ENCODE measurements around the gene LAMA2.

The LAMA2 gene

GRCh38 chr6:129279343-129280292 is 396.7 kb downstream of the LAMA2 start:
- no peak for DNase-seq

GRCh38 chr6:129280293-129280644 is 397.3 kb downstream of the LAMA2 start:
- DNase-seq, result no peak

DNA sequence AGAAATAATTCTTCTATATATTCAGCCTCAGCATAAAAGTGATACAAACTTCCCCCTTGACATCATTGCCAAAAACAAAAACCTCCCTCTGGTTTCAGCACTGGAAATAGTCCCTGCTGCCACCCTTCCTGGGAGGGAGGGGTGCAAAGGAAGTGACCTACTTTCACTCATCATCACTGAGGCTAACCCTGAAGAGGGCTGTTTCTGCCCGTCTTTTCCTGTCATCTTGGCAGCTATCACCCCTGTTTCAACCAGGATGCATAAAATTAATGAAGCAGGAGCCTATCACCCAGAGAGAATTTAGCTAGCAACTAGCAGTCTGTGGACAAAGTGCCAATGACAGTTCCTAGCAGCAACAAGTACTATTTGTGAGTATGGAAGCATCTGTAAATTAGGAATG is 397.8 kb downstream of the LAMA2 start:
- DNase-seq, result no peak

DNA sequence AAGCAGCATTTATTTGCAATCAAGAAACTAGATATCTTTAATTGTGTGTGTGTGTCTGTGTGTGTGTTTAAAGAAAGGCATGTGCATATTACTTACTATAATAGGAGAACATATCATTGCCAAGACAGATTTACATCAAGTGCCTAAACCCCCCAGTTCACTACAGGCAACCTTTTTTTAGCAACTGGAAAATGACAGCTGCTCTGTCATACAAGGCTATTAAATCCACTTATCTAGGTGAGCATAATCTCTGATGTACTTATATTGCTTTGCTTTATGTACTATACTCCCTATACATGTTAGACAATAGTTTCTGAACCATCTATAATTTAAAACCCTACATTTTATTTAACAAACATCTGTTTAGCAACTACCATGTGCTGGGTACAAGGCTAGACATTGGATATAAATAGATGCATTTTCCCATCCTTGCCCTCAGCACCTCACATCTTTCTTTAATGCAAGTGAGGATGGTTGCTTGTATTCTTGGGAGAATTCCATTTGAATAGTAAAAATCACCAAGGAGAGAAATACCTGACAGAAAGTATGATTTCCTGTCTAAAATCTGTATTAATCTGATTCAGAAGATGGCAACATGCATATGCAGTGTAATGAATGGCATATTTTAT is 398.3 kb downstream of the LAMA2 start:
- DNase-seq, result peak; percentile 18

DNA sequence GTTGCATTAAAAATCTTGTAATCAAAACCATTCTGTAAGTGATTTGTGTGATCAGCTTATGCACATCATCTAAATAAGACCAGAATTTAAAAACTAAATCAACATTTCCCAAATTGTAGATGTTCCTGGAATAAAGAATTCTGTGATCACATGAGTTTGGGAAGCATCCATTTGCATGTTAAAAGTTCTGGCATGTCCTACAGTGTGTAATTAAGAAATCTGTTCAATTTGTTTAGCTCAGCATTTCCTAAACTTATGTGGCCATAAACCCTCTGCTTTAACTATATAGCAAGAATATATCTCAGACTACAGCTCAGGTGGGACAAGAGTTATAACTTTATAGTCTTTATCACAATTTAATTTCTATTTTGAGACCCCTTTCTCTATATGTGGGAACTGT is 399.1 kb downstream of the LAMA2 start:
- no peak for DNase-seq

- no peak for DNase-seq
These were observed 401.3 kb downstream of the LAMA2 start for GRCh38 chr6:129284225-129284624.

DNA sequence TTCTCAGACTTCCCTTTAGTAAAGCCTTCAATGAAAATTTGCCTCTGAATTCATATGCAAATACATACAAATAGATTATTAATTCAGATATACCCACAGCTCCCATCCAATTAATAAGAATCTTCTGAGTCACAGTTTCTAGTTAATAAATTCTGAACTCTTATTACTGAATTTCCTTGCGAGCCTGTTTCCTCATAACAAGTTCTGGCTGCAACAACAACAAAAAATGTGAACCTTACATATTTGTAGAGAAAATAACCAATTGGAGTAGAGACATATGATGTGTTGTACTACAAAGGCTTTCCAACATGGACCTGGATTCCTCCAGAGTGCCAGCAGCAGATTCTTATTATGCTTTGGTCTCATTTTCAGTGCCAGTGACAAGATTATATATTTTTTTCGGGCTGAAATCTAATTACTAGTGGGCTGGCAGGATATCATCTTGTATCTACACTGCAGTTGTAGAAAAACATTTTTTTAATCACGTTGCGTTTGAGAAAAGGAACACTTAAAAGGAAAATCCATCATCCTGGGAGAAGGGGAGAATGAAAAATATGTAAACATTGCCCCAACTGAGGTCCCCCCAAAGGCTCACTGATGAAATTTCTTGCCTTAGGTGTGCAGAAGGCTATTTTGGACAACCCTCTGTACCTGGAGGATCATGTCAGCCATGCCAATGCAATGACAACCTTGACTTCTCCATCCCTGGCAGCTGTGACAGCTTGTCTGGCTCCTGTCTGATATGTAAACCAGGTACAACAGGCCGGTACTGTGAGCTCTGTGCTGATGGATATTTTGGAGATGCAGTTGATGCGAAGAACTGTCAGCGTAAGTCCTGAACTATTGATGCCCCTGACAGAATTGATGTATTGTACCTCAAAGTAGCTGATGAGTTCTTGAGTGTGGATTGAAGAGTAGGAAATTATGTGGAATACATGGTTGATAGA is 404.6 kb downstream of the LAMA2 start:
- no peak for DNase-seq

DNA sequence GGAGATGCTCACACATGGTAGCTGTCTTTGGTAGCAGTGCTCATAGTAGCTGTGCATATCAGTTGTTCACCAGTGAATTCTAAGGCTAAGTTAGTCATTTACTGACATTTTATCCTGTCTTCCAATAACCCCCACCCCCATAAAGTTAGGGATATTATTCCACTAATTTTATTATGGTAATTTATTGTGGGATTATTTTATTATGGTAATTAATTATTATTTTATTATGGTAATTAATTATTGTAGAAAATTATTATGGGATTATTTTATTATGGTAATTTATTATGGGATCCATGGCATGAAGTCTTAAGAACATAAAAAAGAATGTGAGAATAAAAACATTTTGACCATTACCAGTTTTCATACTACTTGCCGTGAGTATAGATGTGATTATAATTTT is 406.5 kb downstream of the LAMA2 start:
- DNase-seq, result no peak

DNA sequence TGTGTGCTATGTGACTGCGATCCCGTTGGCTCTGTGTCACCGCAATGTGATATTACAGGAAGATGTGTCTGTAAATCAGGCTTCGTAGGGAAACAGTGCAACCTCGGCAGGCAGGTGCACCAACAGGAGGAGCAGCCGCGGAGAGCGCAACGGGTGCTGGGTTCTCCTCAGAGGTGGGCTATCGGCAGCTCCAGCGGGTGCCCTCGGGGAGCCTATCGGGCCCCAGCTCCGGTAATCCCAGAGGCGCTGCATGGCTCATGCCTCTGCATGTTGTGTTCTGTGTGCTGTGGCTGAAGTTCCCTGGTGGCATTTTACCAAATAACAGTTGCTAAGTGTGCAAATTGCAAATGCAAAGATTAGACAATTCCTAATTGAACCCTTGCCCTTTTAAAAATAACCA is 409.9 kb downstream of the LAMA2 start:
- no peak for DNase-seq

DNA sequence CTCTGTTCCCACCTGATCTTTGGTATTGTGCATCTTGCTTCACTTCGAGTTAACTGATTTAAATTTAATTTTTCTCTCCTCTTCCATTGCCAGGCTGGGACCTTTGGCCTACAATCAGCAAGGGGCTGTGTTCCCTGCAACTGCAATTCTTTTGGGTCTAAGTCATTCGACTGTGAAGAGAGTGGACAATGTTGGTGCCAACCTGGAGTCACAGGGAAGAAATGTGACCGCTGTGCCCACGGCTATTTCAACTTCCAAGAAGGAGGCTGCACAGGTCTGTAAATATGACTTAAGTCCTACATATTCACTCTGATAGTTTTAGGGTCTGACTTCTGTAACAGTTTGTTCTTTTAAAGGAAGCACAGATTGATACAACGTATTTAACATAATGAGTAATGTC is 414.7 kb downstream of the LAMA2 start:
- DNase-seq, result no peak

DNA sequence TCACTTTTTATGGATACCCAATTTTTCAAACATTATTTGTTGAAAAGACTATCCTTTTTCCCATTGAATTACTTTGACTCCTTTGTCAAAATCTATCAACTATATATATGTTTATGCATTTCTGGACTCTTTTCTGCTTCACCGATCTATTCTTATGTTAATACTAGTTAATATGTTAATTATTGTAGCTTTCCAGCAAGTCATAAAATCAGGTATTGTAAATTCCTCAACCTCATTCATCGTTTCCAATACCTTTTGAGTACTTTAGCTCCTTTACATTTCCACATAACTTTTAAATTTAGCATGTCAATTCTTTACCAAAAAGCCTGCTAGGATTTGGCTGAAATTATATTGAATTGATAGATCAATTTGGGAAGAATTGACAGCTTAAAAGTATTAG is 419.7 kb downstream of the LAMA2 start:
- DNase-seq, result no peak

DNA sequence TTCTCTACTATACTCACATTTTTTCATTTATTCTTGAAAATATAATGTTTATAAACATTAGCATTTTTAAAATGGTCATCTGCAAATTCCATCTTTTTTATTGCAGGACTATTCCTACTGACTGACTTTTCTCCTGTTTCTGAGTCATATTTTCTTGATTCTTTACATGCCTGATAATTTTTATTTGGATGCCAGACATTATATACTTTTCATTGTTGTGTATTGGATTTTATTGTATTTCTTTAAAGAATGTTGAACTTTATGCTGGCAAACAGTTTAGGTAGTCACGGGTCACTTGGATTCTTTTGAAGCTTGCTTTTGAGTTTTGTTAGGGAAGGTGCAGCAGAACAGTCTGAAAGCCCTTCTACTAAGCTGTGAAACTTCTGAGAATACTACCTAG is 423.9 kb downstream of the LAMA2 start:
- no peak for DNase-seq

GRCh38 chr6:129307845-129308244 is 424.9 kb downstream of the LAMA2 start:
- DNase-seq, result no peak

- no peak for DNase-seq
These were observed 426.2 kb downstream of the LAMA2 start for GRCh38 chr6:129309154-129309553.

- DNase-seq, result no peak
These were observed 429.9 kb downstream of the LAMA2 start for GRCh38 chr6:129312880-129313279.

- DNase-seq, result no peak
These were observed 431.6 kb downstream of the LAMA2 start for GRCh38 chr6:129314575-129314974.

GRCh38 chr6:129317931-129318820 is 435.2 kb downstream of the LAMA2 start:
- DNase-seq, result no peak

DNA sequence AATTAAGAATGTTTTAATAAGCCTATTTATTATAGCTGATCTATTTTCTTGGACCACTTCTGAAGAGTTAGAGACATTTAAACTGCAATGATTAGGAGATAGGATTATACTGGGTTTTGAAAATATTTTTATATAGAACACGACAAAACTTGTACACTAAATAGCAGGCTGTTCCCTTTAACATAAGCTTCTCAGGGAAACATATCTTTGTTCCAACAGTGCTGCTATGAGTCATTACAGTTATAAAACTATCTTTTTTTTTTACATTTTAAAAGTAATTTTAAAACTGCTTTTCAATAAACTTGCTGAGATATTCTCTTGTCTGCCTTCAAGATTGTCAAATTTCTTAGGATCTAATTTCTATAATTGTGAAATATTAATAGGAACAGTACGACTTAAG is 438.0 kb downstream of the LAMA2 start:
- DNase-seq, result no peak

DNA sequence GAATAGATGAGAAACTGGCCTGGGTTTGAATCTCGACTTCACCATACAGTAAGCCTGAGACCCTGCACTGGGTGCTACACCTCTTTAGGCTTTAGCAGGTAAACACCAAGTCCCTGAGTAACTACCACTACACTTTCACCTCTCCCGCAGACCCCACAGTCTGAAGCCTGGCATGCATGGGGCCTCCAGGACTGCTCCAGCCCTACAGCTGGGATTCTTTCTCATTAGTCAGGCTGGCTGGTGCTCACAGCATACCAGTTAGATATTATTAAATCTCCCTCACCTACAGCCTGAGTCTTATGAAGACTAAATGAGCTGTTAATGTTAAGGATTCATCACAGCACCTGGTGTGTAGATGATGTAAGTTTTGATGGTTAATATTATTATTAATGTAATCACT is 438.4 kb downstream of the LAMA2 start:
- no peak for DNase-seq

DNA sequence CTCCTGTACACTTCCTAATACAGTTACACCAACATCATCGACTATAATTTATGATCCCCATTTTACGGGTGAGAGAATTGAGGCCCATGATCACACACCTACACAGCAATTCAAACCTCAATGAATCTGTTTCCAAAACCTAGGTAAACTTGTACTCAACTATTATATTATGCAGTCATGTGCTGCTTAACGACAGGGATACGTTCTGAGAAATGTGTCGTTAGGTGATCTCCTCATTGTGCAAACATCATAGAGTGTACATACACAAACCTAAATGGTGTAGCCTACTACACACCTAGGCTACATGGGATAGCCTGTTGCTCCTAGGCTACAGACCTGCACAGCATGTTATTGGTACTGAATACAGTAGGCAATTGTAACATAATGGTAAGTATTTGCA is 441.4 kb downstream of the LAMA2 start:
- DNase-seq, result no peak

GRCh38 chr6:129329678-129330077 is 446.7 kb downstream of the LAMA2 start:
- no peak for DNase-seq

GRCh38 chr6:129331450-129332138 is 448.7 kb downstream of the LAMA2 start:
- no peak for DNase-seq
